Measurements from ENCODE around the gene PUSL1.

PUSL1 gene

DNA sequence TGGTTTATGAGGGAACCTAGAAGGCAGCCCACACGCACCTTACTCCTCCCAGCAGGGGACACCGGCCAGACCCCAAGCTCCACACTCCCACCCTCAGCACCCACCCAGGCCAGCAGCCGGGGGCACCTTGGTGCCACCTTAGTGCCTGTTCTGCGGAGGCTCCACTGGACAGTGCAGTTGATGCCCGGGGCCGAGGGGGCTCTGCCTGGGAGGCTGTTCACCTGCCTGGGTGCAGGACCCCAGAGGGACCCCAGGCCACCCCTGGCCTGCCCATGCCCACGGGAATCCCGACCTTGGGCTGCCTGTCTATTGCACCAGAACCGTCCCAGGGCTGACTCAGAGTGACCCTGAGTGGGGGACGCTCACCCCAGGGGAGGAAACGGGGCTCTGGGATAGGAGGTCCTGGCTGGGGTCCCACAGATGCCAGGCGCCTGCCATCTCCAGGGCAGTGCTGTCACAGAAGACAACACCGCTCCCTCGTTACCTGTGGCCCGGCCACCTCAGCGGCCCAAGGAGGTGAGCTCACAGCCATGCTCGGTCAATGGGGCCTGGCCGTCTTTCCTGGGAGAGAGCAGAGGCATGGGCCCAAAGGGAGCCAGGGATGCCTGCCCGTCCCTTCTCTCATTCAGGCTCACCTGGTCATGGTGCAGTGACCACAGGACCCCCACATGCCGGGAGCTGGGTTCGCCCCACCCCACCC lies 27.5 kb upstream of the PUSL1 start:
- Histone ChIP-seq H3K9ac (ENCODE audit: low read depth, low read length) (no peak overlapping the region), H3K27me3 (ENCODE audit: control insufficient read depth, insufficient read depth, low read length) (no peaks in the 10 kb centered on the region), H3K4me1 (ENCODE audit: control insufficient read depth, insufficient read depth, low read length) (no peaks in the 10 kb centered on the region), H3K27ac (ENCODE audit: low read depth, low read length) (no peak overlapping the region), H3K9me3 (ENCODE audit: control insufficient read depth, insufficient read depth, low read length) (no peaks in the 10 kb centered on the region), H3K4me3 (ENCODE audit: low read depth, low read length) (no peak overlapping the region), H3K36me3 (ENCODE audit: control insufficient read depth, insufficient read depth, low read length) (no peaks in the 10 kb centered on the region)

DNA sequence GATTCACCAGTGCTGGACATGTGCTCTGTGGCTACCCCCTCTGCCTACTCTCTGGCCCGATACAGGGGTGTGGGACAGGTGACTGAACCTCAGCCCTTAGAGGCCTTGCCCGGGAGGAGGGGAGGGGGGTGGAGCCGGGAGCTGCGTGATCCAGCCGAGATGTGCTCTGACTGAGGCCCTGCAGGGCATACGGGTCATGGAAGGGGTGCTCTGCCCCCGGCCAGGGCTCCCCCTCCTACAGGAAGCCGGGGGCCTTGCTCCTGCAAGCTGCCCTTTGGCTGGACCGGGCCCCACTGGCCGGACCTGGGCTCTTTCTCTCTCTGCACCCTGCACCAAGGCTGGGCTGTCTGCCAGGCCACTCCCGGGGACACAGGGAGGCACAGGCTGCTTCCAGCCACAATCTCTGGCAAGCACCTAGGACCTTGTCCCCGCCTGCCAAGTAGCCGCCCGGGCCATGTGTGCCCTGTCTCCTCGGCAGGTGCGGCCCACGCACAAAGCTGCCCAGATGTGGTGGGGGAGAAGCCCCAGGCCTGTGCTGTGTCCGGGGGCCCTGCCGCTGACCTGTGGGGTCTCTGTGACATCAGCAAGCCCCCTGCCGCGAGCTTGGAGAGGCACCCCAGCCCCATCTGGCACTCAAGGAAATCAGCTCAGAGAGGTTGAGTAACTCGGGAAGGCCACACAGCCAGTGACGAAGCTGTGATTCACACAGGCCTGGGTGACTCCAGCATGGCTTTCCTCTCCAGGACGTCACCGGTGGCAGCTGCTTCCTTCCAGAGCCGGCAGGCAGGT lies 26.7 kb upstream of the PUSL1 start:
- H3K36me3 ChIP-seq (ENCODE audit: control insufficient read depth, insufficient read depth, low read length) = no peaks in the 10 kb centered on the region
- H3K27ac ChIP-seq (ENCODE audit: low read depth, low read length) = no peak overlapping the region
- no peak overlapping the region for H3K9ac ChIP-seq (ENCODE audit: low read depth, low read length)
- no peak overlapping the region for H3K4me3 ChIP-seq (ENCODE audit: low read depth, low read length)
- H3K9me3 ChIP-seq (ENCODE audit: control insufficient read depth, insufficient read depth, low read length) = no peaks in the 10 kb centered on the region
- no peaks in the 10 kb centered on the region for H3K27me3 ChIP-seq (ENCODE audit: control insufficient read depth, insufficient read depth, low read length)
- H3K4me1 ChIP-seq (ENCODE audit: control insufficient read depth, insufficient read depth, low read length) = no peaks in the 10 kb centered on the region

DNA sequence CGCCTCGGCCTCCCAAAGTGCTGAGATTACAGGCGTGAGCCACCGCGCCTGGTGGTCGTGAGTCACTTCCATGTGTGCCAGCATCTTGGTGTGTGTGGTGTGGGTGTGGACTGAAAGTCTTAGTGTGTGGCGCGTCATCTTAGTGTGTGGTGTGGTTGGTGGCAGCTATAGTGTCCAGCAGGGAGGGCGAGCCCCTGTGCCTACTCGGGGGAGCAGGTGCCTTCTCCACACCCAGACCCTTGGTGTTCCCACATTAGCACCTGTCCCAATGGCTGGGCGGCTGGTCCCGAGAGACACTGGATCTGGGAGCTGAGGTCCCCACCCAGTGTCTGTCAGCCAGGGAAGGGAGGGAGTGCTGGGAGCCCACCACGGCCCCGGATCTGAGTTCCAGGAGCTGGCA lies 25.4 kb upstream of the PUSL1 start:
- H3K4me3 ChIP-seq (ENCODE audit: low read depth, low read length) = no peak overlapping the region
- no peaks in the 10 kb centered on the region for H3K36me3 ChIP-seq (ENCODE audit: control insufficient read depth, insufficient read depth, low read length)
- no peaks in the 10 kb centered on the region for H3K4me1 ChIP-seq (ENCODE audit: control insufficient read depth, insufficient read depth, low read length)
- H3K9ac ChIP-seq (ENCODE audit: low read depth, low read length) = no peak overlapping the region
- no peaks in the 10 kb centered on the region for H3K27me3 ChIP-seq (ENCODE audit: control insufficient read depth, insufficient read depth, low read length)
- H3K9me3 ChIP-seq (ENCODE audit: control insufficient read depth, insufficient read depth, low read length) = no peaks in the 10 kb centered on the region
- no peak overlapping the region for H3K27ac ChIP-seq (ENCODE audit: low read depth, low read length)

DNA sequence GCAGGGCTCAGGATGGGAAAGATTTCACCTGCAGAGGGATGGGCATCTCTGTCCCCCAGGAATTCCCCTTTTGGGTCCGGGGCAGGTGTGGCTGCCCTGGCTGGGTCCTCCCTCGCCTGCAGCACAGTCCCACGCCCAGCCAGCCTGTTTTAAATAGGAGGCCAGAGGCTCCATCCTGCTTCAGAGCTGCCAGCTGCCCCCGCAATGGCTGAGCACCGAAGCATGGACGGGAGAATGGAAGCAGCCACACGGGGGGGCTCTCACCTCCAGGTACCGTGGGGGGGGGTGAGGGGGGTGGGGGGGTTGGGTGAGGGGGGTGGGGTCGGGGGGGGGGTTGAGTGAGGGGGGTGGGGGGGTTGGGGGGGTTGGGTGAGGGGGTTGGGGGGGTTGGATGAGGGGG lies 24.6 kb upstream of the PUSL1 start:
- no peaks in the 10 kb centered on the region for H3K27me3 ChIP-seq (ENCODE audit: control insufficient read depth, insufficient read depth, low read length)
- H3K4me3 ChIP-seq (ENCODE audit: low read depth, low read length) = no peak overlapping the region
- no peaks in the 10 kb centered on the region for H3K9me3 ChIP-seq (ENCODE audit: control insufficient read depth, insufficient read depth, low read length)
- H3K27ac ChIP-seq (ENCODE audit: low read depth, low read length) = no peak overlapping the region
- H3K4me1 ChIP-seq (ENCODE audit: control insufficient read depth, insufficient read depth, low read length) = no peaks in the 10 kb centered on the region
- H3K9ac ChIP-seq (ENCODE audit: low read depth, low read length) = no peak overlapping the region
- no peaks in the 10 kb centered on the region for H3K36me3 ChIP-seq (ENCODE audit: control insufficient read depth, insufficient read depth, low read length)

DNA sequence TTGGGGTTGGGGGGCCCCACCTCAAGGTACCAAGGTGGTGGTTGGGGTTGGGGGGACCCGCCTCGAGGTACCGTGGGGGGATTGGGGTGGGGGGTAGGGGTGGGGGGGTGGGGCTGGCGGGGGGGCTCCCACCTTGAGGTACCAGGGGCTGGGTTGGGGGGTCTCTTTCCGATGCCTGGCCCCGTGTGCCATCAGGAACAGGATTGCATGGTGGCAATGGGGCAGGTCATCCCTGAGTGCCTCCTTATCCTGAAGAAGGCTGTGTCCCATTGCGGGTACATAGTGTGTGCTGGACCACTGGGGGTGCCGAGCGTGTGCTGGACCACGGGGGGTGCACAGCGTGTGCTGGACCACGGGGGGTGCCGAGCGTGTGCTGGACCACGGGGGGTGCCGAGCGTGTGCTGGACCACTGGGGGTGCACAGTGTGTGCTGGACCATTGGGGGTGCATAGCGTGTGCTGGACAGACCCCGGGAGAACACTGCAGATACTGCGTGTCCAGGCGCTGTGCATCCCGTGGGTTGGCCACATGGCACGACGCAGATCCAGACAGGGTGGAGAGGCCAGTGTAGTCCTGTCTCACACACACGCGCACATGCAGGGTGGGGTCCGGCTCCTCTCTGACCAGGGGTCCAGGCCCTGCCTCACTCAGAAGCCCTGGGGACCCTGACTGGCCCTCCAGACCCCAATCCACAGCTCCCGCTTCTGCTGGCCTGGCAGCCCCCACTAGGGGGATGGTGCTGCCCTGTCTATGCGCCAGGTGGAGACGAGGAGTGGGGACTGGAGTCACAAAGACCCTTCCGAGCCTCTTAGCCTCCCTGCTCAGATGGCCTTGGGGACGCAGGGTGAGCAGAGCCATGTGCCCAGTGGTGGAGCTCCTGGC lies 23.9 kb upstream of the PUSL1 start:
- H3K9ac ChIP-seq (ENCODE audit: low read depth, low read length) = no peak overlapping the region
- H3K27ac ChIP-seq (ENCODE audit: low read depth, low read length) = no peak overlapping the region
- H3K9me3 ChIP-seq (ENCODE audit: control insufficient read depth, insufficient read depth, low read length) = no peaks in the 10 kb centered on the region
- no peak overlapping the region for H3K4me3 ChIP-seq (ENCODE audit: low read depth, low read length)
- H3K36me3 ChIP-seq (ENCODE audit: control insufficient read depth, insufficient read depth, low read length) = no peaks in the 10 kb centered on the region
- H3K27me3 ChIP-seq (ENCODE audit: control insufficient read depth, insufficient read depth, low read length) = no peaks in the 10 kb centered on the region
- H3K4me1 ChIP-seq (ENCODE audit: control insufficient read depth, insufficient read depth, low read length) = no peaks in the 10 kb centered on the region

DNA sequence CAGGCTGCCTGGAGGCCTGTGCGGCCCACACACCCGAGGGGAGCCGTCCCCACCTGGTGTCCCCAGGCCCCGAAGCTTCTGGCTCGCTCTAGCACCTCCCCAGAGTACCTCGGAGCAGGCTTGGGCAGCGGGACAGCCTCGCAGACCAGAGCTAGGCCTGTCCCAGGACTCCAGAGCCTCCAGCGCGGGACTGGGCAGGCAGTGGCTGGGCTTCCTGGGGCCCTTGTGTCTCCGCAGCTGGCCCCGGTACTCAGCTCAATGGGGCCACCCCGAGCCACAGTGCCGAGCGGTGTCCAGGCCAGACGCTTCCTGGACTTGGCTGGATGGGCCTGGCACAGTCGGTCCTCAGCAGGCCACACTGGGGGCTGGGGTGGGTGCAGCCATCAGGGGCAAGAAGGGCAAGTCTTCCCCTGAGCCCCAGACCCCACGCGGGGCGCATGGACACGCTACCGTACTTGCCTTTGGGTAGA lies 23.3 kb upstream of the PUSL1 start:
- no peak overlapping the region for H3K4me3 ChIP-seq (ENCODE audit: low read depth, low read length)
- H3K9me3 ChIP-seq (ENCODE audit: control insufficient read depth, insufficient read depth, low read length) = no peaks in the 10 kb centered on the region
- H3K9ac ChIP-seq (ENCODE audit: low read depth, low read length) = no peak overlapping the region
- H3K27ac ChIP-seq (ENCODE audit: low read depth, low read length) = no peak overlapping the region
- H3K4me1 ChIP-seq (ENCODE audit: control insufficient read depth, insufficient read depth, low read length) = no peaks in the 10 kb centered on the region
- H3K27me3 ChIP-seq (ENCODE audit: control insufficient read depth, insufficient read depth, low read length) = no peaks in the 10 kb centered on the region
- no peaks in the 10 kb centered on the region for H3K36me3 ChIP-seq (ENCODE audit: control insufficient read depth, insufficient read depth, low read length)

DNA sequence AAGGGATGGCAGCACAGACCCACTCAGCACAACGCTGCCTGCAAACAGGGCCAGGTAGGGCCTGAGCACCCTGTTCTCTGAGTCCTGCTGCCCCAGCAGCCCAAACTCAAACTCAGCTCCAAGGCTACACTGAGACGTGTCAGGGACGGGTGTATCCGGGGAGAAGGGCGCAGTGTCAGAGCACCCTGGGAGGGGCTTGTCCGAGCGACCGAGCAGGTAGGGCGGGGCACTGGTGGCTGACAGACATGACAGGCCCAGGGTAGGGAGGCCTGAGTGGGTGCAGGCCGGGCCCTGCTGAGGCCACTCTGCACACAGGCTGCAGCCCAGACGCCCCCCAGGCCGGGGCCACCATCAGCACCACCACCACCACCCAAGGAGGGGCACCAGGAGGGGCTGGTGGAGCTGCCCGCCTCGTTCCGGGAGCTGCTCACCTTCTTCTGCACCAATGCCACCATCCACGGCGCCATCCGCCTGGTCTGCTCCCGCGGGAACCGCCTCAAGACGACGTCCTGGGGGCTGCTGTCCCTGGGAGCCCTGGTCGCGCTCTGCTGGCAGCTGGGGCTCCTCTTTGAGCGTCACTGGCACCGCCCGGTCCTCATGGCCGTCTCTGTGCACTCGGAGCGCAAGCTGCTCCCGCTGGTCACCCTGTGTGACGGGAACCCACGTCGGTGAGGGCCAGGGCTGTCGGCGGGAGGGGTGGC lies 22.6 kb upstream of the PUSL1 start:
- no peaks in the 10 kb centered on the region for H3K9me3 ChIP-seq (ENCODE audit: control insufficient read depth, insufficient read depth, low read length)
- H3K4me3 ChIP-seq (ENCODE audit: low read depth, low read length) = no peak overlapping the region
- H3K27me3 ChIP-seq (ENCODE audit: control insufficient read depth, insufficient read depth, low read length) = no peaks in the 10 kb centered on the region
- H3K4me1 ChIP-seq (ENCODE audit: control insufficient read depth, insufficient read depth, low read length) = no peaks in the 10 kb centered on the region
- H3K9ac ChIP-seq (ENCODE audit: low read depth, low read length) = no peak overlapping the region
- no peaks in the 10 kb centered on the region for H3K36me3 ChIP-seq (ENCODE audit: control insufficient read depth, insufficient read depth, low read length)
- H3K27ac ChIP-seq (ENCODE audit: low read depth, low read length) = no peak overlapping the region

DNA sequence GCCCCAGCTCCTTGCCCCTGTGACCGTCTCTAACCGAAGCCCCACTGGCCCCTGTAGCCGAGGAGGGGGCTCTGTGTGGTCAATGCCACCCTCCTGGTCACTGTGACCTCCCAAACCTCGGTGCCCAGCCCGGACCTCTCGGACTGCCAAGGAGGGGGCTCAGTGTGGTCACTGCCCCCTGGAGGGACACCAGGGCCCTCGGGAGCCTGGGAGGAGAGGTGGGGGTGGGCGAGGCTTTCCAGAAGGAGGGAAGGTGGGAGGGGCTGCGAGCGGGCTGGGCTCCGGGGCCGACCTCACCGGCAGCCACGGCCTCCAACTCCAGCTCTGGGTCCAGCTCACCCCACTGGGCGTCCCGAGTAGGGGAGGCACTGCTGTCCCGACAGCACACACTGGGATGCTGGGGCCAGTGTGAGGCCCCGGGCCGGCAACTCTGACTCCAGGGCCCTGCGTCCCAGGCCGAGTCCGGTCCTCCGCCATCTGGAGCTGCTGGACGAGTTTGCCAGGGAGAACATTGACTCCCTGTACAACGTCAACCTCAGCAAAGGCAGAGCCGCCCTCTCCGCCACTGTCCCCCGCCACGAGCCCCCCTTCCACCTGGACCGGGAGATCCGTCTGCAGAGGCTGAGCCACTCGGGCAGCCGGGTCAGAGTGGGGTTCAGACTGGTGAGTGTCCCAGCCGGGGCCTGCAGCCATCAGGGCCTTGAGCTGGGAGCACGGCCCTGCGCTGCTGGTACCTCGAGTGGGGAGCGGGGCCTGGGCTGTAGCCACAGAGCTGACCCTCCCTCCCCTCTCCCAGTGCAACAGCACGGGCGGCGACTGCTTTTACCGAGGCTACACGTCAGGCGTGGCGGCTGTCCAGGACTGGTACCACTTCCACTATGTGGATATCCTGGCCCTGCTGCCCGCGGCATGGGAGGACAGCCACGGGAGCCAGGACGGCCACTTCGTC lies 21.8 kb upstream of the PUSL1 start:
- no peak overlapping the region for H3K27ac ChIP-seq (ENCODE audit: low read depth, low read length)
- H3K27me3 ChIP-seq (ENCODE audit: control insufficient read depth, insufficient read depth, low read length) = no peaks in the 10 kb centered on the region
- no peaks in the 10 kb centered on the region for H3K9me3 ChIP-seq (ENCODE audit: control insufficient read depth, insufficient read depth, low read length)
- no peaks in the 10 kb centered on the region for H3K4me1 ChIP-seq (ENCODE audit: control insufficient read depth, insufficient read depth, low read length)
- H3K36me3 ChIP-seq (ENCODE audit: control insufficient read depth, insufficient read depth, low read length) = no peaks in the 10 kb centered on the region
- H3K9ac ChIP-seq (ENCODE audit: low read depth, low read length) = no peak overlapping the region
- no peak overlapping the region for H3K4me3 ChIP-seq (ENCODE audit: low read depth, low read length)

DNA sequence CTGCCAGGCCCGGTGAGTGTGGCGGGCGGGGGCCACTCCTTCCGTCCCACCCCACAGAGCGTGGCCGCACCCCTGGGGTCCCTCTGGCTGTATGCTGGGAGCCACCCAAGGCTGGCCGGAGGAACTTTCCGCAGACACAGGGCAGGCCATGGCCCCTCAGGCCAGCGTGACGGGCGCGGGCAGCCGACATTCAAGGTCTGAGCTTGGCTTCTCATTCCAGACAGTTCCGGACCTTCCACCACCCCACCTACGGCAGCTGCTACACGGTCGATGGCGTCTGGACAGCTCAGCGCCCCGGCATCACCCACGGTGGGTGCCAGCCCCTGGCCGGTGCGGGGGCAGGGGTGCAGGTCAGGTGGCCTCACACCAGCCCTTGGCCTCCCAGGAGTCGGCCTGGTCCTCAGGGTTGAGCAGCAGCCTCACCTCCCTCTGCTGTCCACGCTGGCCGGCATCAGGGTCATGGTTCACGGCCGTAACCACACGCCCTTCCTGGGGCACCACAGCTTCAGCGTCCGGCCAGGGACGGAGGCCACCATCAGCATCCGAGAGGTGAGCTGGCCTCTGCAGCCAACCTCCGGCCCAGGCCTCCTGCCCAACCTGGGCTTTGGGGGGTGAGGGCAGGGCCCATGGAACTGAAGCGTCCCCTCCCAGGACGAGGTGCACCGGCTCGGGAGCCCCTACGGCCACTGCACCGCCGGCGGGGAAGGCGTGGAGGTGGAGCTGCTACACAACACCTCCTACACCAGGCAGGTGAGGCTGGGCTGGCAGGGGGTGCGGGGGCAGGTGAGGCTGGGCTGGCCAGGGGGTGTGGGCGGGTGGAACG lies 20.9 kb upstream of the PUSL1 start:
- no peaks in the 10 kb centered on the region for H3K9me3 ChIP-seq (ENCODE audit: control insufficient read depth, insufficient read depth, low read length)
- no peak overlapping the region for H3K27ac ChIP-seq (ENCODE audit: low read depth, low read length)
- no peaks in the 10 kb centered on the region for H3K27me3 ChIP-seq (ENCODE audit: control insufficient read depth, insufficient read depth, low read length)
- no peaks in the 10 kb centered on the region for H3K36me3 ChIP-seq (ENCODE audit: control insufficient read depth, insufficient read depth, low read length)
- H3K4me3 ChIP-seq (ENCODE audit: low read depth, low read length) = no peak overlapping the region
- no peak overlapping the region for H3K9ac ChIP-seq (ENCODE audit: low read depth, low read length)
- no peaks in the 10 kb centered on the region for H3K4me1 ChIP-seq (ENCODE audit: control insufficient read depth, insufficient read depth, low read length)

All from HUES48 (cell line).